Activated T-cell treated with anti-CD3 and anti-CD28 coated beads for 1 hour (primary cell): Measurements from ENCODE around the gene ZAP70.
"Not testable (repeated sequence)": the region's sequence is repeated elsewhere in the genome, so short reads cannot be mapped to it uniquely, and the experiment has no call there.

Experiments
- DNase-seq: peaks from one replicate; pipeline ENCODE4 v3.0.0-alpha.2; 2020; ENCODE audit warnings: low read depth

The ZAP70 gene

DNA sequence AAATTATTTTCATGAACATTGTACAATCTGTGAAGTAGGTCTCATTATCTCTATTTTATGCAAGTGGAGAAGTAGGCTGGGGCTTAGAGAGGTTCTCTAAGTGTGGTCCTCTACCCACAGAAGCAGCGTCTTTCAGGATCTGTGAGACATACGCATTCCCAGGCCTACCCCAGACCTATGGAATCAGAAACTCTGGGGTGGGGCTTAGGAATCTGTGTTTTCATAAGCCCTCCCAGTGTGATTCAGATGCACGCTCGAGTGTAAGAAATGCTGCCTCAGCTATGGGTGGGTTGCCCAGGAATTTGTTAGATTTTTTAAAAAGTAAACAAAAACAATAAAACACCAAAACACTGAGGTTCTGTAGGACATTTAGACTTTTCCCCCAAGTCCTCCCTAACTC is 14.8 kb upstream of the ZAP70 start:
- no peak for DNase-seq

DNA sequence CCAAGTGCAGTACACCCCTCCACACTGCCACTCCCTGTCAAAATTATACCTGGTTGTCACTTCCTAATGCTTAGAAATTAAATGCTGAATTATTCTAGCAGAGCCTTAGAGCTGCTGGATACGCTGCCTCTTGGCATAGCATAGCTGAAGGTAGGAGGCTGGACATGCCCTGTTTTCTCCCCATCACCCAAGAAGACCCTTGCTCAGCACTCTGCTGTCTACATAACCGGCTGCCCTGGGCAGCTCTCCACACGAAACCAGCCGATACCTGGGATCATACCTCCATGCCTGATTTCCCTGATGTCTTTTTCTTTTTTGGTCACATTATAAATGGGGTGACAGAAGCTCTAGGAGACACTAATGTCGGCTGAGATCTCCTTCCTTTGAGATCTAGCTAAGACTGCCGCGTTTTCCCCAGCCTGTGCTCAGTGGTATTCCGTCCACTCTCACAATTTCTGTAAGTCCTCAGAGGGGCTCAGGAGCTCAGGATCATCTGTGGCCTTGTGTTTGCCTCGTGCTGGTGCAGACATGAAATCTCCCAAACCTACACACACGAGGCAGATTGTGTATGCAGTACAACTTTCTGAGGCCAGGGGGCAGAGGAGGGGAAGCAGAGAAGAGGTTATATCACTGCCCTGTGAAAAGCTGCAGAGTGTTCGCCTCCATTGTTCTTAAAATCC is 13.5 kb upstream of the ZAP70 start:
- peak; percentile 61 for DNase-seq

DNA sequence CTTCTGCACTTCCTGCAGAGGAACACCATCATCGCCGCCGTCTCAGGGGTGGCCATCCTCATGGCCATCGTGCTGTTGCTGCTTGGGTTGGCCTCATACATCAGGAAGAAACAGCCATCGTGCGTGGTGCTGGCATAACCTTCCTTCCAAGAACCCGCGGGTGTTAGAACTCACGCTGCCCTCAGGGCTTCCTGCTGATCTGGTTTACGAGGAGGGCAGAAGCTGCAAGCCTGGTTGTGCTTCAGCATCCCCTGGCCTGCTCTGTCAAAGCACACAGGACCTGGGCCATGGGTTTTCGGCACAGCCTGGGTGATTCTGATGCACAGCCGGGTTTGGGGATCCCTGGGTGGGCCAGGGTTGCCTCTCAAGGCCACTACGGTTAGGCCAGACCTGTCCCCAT is 12.2 kb upstream of the ZAP70 start:
- DNase-seq = no peak

DNA sequence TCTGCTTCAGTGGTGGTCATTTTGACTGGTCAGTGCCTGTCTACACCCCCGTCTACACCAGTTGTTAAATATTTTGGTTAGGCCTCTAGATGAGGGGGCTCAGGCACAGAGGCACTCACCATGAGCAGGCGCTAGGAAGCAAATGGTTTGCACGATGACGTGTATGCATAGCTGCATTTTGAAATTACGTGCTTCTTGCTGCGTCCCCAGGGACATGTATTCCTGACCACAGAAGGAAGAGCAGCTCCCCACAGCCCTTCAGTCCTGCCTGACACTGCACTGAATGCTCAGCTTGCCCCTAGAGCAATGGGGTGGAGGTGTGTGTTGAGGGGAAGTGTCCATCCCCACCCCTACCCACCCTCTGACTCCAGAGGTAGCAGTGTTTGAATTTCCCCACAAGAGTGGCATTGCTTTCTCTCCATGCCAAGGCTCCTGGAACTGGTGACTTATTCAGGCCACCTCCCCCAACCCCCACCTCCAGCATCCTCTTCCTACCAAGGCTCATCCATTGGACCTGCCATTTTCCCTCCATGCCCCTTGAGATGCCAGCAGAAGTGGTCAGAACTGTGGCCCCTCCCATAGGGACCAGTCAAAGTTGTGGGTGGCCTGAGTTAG is 11.4 kb upstream of the ZAP70 start:
- DNase-seq = no peak

DNA sequence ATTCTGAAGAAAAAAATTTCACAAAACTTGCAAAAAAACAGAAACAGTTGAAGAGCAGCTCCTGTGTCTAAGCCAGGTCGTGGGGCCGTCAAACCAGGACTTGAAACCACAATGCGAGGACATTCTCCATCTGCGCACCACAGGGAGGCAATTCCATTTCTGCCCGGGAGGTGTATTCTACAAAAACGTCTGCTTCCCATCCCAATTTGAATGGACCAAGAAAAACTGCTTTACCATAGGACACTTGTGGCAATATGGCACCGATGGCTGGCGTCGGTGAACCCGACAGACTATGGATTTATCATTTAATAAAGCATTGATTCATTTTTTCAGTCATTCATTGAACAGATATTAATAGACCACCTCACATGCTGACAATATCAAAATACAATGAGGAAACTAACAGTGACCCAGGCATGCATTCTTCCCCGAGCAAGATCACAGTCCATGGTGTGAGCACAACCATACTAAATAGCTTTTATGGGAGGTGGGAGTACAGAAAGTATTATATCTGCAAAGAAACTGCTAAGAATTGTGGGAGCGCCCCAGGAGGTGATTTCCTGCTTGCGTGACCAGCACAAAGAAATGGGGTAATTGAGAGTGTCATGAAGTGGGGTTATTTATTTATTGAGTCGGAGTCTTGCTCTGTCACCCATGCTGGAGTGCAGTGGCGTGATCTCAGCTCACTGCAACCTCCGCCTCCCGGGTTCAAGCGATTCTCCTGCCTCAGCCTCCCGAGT is 10.5 kb upstream of the ZAP70 start:
- no peak for DNase-seq

DNA sequence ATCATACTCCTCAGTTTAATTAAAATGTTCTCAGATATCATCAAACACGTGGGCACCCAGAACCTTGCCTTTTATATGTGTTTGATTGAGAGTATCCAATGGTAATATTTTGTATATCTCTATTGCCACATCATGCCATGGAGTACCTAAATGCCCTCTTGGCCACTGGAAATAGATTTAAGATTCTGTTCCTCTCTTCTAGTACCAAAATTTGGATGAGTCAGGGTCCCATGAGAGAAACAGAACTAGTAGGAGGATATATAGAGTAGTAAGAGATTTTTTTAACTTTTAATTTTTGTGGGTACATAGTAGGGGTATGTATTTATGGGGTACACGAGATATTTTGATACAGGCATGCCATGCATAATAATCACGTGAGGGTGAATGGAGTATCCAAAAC is 9.6 kb upstream of the ZAP70 start:
- DNase-seq = no peak

DNA sequence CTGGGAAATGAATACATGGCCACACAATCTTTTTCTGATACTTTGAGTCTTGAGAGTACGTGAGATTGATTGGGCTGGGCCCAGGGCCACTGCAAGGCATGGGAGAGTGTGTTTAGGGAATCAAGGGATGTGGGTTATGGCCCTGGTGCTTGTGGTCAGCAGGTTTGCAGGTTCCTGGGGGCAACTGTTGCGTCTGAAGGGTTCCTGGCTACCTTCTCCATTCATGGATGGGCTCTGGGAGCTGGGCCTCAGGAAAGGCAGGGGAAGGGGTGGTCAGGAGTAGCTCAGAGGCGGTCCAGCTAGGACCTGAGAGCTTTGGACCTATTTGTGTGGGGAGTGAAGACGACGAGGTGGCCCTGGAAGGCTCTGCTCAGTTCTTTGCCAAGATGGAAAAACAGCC is 8.4 kb upstream of the ZAP70 start:
- DNase-seq = no peak

DNA sequence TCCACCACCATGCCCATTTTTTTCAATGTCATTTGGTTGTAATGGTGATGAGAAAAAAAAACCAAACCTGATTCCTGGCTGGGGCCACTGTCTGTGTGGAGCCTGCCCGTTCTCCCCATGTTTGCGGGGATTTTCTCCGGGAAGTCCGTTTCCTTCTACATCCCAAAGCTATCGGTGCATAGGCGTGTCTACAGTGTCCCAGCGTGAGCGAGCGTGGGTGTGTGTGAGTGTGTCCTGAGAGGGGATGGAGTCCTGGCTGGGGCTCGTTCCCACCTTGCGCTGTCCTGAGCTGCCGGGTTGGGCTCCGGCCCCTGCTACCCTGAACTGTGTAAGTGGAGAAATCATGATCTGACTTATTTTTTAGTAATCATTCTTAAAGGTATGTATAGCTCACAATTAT is 7.3 kb upstream of the ZAP70 start:
- DNase-seq = no peak

DNA sequence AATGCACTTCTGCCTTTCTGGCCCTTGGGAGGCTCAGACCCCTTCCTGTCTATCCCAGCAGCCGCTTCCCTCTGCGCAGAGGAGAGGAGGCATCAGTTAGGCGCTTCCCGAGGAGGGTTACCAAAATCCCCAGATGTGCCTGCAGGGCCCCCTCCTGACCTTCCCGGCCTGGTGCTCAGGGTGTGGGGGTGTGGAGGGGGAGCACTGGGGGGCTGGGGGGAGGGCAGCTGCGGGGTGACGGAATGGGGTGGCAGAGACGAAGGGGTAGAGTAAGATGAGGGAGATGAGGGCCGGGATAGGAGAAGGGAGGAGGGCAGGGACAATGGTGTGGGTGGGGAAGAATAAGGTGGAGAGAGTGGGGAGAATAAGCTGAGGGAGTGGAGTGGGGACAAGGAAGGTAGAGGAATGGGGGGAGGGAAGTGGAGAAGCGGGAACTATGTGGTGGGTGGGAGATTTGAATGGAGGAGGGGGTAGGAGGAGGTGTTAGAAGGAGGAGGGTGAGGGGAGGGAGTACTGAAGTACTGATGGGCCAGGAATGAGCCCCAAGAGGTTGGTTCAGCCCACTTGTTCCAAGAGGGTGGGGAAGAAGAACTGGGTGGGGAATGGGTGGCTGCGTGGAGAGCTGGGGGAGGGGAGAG is 6.5 kb upstream of the ZAP70 start:
- no peak for DNase-seq

DNA sequence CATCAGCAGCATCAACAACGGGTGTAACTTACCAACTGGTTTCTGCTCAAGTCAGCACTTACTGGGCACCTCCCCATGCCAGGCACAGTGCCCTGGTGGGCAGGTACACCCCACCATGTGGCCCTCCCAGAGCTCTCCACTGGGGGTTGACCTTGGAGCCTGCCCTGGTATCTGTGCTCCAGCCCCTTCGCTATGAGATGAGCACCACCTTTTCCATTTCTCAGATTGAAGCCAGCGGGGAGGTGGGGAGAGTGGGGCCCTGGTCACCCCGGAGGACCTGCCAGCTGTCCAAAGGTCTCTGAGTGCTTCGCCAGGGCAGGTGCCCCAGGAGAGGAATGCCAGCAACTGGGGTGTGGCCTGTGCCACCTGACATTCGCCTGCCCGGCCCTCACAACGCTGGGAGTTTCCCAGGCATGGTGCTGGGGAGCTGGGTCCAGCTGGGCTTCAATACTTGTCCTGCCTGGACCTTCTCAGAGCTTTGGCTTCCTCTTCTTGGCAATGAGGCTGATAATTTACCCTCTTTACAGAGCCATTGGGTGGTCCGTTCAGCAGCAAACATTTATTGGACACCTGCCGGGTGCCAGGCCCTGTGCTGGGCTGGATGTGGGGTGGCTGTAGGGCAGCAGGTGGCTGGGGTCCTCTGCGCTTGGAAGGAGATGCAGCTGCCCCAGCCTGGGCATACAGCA is 5.9 kb upstream of the ZAP70 start:
- no peak for DNase-seq

DNA sequence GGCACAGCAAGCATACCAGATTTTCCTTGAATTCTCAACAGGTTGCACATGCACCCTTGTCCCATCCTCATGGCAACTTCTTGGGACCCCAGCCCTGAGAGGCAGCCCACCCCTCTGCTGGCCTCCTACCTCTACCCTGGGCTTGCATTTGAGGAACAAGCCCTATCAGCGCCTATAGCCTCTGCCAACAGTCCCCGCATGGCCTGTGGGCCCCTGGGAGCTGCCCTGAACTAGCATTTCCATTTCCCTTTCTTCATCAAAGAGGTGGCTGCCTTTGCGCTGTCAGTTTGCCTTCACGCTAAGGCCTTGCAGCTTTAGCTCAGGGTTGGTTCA is 5.4 kb upstream of the ZAP70 start:
- no peak for DNase-seq

DNA sequence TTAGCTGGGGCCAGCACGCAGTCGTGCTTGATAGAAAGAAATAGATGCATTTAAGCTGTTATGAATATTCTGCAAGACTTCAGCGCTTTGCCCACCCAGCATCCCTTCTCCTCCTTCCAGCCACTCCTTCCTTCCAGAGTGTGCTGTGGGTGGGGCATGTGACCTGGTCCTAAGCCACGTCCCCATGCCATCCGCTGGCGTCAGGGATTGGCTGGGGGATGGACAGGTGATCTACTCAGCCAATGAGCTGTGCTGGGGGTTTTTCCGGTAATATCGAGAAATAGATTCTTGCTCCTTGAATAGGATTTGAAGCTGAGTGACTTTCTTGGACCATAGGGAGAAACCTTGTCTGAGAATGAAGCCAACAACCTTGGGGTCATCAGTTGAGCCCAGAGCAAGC is 4.8 kb upstream of the ZAP70 start:
- DNase-seq = no peak

DNA sequence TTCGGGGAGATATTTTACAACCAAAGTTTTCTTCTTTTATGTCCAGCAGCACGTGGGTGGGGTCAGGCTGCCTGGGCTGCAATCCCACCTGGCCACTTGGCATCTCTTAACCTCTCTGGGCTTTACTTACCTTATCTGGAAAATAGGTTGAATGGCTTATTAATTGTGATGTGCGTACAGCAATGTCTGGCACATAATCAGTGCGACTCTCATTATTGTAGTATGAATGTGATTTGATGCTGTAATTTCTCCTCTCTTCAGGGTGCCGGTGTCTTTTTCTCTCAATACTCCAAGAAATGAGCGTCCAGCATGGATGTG is 2.0 kb upstream of the ZAP70 start:
- no peak for DNase-seq

DNA sequence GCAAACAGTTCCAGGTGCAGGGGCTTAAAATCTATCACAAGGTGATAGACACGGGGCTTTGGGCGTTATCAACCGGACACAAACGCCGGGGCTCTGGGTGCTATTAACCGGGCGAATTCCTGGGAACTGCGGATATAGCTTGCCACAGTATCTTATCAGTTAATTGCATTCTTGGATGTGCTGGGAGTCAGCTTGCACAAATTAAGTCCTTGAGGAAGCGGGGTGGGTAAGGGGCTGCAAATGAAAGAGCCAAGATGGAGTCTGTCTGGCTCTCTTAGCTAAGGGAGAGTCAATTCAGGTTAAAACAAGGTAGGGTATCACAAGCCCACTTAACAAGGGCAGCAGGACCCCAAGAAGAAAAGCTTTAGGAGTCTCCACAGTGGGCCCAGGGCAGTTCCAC is 1.2 kb upstream of the ZAP70 start:
- not testable (repeated sequence) for DNase-seq

DNA sequence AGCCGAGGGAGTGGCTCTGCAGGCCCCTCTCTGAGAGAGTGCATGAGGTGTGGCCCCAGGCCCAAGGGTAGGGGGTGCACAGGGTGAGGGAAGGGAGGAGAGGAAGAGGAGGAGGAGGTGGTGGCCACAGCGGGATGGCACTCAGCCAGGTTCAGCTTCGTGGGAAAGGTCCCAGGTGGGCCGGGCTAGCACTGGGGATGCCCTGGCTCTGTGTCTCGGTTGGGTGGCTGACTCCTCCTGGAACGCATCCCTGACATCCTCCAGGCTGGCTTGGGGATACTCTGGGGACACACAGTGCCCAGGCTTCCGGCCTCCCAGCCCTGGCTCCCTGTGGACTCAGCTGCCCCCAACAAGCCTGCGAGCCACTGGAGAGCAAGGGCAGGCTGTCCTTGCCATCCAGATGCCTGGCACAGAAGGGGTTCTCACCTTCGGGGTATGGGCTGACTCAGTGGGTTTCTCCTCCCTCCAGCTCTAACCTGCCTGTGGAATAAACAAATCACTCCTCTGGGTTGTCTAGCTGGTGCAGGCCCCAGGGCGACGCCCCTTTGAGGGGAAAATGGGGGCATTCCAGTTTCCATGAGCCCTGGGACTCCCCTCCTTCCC is 582 bp upstream of the ZAP70 start:
- no peak for DNase-seq

DNA sequence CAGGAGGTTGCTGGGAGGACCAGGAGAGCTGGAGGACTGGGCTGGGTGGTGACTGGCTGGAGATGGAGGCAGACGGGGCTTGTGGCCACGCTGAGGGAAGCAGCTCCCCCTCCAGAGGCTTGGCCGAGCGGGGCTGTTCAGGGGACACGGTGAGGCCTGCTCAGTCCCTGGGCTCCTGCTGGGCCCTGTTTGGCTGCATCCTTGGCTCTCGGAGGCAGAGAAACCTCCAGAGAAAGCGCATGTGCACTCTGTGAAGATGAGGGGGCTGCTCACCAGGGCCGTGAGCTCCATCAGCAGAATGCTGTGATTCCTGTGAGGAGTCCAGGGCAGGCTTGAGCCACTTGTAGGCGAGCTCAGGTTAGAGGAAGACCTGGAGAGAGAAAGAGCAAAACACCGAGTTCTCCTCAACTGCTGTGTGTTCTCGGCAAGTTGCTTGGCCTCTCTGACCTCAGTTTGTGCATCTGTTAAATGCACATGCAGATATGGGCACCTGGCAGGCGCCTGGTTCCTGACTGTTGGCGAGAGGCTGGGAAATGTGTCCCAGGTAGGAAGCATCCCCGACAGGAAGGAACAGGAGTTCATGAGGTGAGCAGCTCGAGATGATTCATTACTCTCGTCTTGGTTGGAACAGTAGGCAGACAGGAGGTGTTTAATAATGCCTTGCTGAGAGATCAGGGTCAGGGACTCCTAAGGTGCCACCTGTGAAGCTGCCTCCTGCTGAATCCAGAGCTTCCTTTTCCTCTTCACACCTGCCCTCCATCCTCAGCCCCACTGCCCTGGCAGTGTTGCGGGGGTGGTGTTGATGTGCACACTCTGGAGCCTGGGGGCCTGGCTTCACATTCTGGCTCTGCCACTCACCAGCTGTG is 941 bp downstream of the ZAP70 start:
- no peak for DNase-seq

DNA sequence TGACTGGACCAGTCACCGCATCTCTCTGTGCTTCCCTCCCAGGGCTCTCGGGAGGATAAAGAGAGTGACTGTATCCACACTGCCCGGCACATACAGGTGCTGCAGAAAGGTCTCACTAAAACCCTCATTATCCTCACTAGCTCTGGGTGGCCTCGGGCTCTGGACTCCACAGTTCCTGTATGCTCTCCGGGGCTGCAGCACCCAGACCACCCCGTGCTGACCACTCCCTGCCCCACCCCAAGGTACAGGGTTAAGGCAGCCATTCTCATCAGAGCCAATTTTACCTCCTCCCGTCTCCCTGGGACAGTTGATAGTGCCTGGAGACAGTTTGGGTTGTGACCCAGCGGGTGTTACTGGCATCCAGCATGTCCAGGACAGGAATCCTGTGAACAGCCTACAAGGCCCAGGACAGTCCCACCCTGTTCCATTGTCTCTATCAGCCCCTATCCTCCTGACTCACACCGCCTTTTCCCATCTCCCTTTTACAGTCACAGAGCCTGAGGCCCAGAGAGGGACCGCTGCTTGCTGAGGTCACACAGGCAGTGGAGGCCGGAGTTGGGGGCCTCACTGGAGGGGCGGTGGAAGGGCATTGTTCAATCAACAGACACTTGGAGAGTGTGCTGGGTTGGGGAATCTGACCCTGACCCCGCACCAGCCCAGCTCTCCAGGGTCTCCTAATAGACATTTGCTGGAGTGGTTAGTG is 1.7 kb downstream of the ZAP70 start:
- no peak for DNase-seq

DNA sequence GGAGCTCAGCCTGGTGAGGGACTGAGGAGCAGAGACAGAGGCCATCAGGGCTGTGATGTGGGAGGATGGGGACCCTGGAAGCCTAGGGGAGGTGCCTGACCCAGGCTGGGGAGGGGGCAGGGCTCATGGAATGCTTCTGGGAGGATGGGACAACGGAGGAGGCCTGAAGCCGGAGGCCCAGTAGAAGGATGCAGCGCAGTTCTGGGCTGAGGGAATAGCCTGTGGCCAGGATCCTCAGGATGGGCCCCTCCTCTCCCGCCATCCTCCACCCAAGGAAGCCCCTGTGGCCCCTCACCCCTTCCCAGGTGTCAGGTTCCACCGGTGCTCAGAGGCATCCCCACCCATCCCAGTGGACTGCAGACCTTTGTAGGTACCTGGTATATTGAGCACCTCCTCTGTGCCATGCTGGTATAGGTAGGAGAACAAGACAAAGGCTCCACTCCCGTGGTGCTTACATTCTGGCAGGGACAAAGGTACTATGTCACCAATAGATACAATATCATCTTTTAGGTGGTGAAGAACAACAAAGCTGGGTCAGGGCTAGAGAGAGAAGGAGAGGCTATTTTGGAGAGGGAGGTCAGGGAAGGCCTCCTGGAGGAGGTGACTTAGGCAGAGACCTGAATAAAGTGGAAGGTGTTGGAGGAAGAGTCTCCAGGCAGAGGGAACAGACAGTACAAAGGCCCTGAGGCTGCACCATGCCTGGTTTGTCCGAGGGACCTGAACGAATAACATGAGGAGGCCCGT is 2.7 kb downstream of the ZAP70 start:
- DNase-seq = no peak

DNA sequence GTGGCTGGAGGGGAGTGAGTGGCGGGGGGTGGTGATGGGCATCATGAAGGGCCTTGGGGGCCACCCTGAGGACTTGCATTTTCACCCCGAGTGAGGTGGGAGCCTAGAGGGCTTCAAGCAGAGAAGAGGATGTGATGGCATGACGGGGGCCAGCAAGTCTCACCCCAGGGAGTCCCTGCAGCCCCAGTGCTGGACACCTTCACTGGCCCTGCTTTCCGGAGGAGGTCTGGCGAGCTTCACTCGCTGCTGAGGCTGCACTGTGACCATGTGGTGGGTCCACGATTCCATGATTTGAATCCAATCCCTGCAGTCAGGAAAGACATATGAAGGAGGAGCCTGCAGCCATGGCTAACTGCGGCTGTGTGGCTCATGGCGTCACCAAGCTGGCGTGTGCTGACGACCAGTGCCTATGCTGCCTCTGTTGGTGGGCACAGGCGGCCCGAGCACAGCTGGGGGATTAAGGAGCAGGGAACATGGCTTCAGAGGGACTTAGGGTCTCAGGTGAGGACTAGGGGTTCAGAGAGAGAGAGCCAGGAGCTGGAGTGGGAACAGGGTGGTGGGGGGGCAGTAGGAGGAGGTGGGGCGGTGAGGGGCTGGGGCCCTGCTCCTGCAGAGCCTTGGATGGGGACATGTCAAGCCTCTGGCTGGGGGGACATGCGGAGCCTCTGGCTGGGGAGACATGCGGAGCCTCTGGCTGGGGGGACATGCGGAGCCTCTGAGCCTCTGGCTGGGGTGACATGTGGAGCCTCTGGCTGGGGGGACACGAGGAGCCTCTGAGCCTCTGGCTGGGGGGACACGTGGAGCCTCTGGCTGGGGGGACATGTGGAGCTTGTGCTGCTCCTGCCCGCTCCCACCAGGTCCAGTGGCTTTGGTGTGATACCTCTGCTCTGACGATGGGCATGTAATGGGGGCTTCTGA is 3.6 kb downstream of the ZAP70 start:
- DNase-seq = no peak
